GM18517 (cell line): ENCODE measurements around the gene RTF2.
"Not testable (repeated sequence)": the region's sequence is repeated elsewhere in the genome, so short reads cannot be mapped to it uniquely, and the experiment has no call there.

Source experiments
- ATAC-seq: cut with Tn5 transposase; IDR thresholded peaks from one replicate; pipeline ENCODE4 v1.9.1; 2021; ENCODE audit warnings: mild to moderate bottlenecking, moderate library complexity; ENCODE audit not compliant: unreplicated experiment

Gene RTF2

GRCh38 chr20:56469077-56469449 lies 636 bp downstream of the RTF2 start:
- ATAC-seq = no peak

GRCh38 chr20:56483970-56484369 lies 15.5 kb downstream of the RTF2 start:
- ATAC-seq = no peak

GRCh38 chr20:56487216-56487615 lies 18.8 kb downstream of the RTF2 start:
- no peak for ATAC-seq

GRCh38 chr20:56488566-56488965 lies 20.1 kb downstream of the RTF2 start:
- no peak for ATAC-seq

GRCh38 chr20:56501116-56501515 lies 32.7 kb downstream of the RTF2 start:
- ATAC-seq = no peak

- no peak for ATAC-seq
These were observed 35.5 kb downstream of the RTF2 start for GRCh38 chr20:56503916-56504315.

GRCh38 chr20:56504373-56505005 lies 36.1 kb downstream of the RTF2 start:
- ATAC-seq = no peak

GRCh38 chr20:56506103-56506502 lies 37.7 kb downstream of the RTF2 start:
- ATAC-seq = no peak

- no peak for ATAC-seq
These were observed 43.5 kb downstream of the RTF2 start for GRCh38 chr20:56511926-56512325.

- ATAC-seq = no peak
These were observed 45.0 kb downstream of the RTF2 start for GRCh38 chr20:56513161-56514150.

- ATAC-seq = no peak
These were observed 48.2 kb downstream of the RTF2 start for GRCh38 chr20:56516631-56517030.

- ATAC-seq = no peak
These were observed 48.8 kb downstream of the RTF2 start for GRCh38 chr20:56517211-56517610.

- ATAC-seq = no peak
These were observed 49.2 kb downstream of the RTF2 start for GRCh38 chr20:56517641-56518040.

GRCh38 chr20:56518126-56518525 lies 49.7 kb downstream of the RTF2 start:
- ATAC-seq = no peak

GRCh38 chr20:56518721-56519398 lies 50.4 kb downstream of the RTF2 start:
- ATAC-seq = no peak

GRCh38 chr20:56519551-56519950 lies 51.1 kb downstream of the RTF2 start:
- ATAC-seq = no peak

GRCh38 chr20:56520180-56520579 lies 51.8 kb downstream of the RTF2 start:
- ATAC-seq = no peak

GRCh38 chr20:56520746-56521354 lies 52.4 kb downstream of the RTF2 start:
- not testable (repeated sequence) for ATAC-seq

- ATAC-seq = no peak
These were observed 53.9 kb downstream of the RTF2 start for GRCh38 chr20:56522311-56522710.

- not testable (repeated sequence) for ATAC-seq
These were observed 56.0 kb downstream of the RTF2 start, which contains the start of gene FAM209A for GRCh38 chr20:56524444-56524843. FAM209A (plus strand) TSS chr20:56524744; CDS start chr20:56524809, 65 bp downstream.

- no peak for ATAC-seq
These were observed 59.1 kb downstream of the RTF2 start for GRCh38 chr20:56527521-56527920.
